ENCODE data around the gene RBPJL.

The RBPJL gene

DNA sequence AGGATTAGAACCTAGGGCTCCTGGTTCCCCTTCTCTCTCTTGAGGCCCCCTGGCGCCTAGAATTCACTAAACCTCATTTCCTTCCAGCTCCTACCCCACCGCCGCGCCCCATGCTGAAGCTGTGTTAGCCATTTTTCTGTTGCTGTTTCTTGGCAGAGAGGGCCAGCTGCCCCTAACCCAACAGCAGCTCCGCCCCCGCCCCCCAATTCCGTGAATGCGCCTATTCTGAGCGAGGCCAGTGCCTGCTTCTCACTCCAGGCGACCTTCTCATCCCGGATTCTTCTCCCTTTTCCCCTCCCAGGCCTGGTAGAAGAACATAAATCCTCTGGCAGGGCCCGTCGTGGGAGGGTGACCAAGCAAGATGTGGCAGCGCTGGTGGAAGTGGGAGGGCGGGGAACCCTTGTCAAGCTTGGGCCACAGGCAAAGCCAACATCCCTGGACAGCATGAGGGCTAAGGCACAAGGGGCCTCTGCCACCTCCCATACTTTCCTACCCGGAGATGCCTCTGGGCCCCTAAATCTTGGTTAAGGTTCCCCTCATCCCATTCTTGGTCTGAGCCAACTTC lies 518 bp downstream of the RBPJL start:
- Histone ChIP-seq H3F3A (ENCODE audit: insufficient read depth) (no peaks in the 10 kb centered on the region), H3K4me3 (ENCODE audit: insufficient read depth, low read length, poor library complexity, severe bottlenecking) (no peak overlapping the region), H2AFZ (ENCODE audit: low read depth, low read length, severe bottlenecking) (no peak overlapping the region), H4K20me1 (ENCODE audit: low read depth, low read length) (no peaks in the 10 kb centered on the region), H3K27me3 (ENCODE audit: low read length) (no peaks in the 10 kb centered on the region), H3K9ac (ENCODE audit: low read length) (no peak overlapping the region), H3K79me2 (ENCODE audit: insufficient read depth, low read length) (no peaks in the 10 kb centered on the region), H3K4me2 (ENCODE audit: low read depth, low read length, poor library complexity, severe bottlenecking) (no peak overlapping the region), H3K9me2 (replicated peaks; ENCODE audit: insufficient read depth, low read length) (no peaks in the 10 kb centered on the region), H3K27ac (ENCODE audit: low read depth, low read length) (no peak overlapping the region), H3K9me3 (ENCODE audit: insufficient read depth, low read length) (no peaks in the 10 kb centered on the region), H3K36me3 (ENCODE audit: low read length) (no peaks in the 10 kb centered on the region)
- TF ChIP-seq EZH2phosphoT487 (conservative IDR thresholded peaks at IDR 0.05; ENCODE audit: low read length) = no peak
- TF ChIP-seq, protein P1, sequence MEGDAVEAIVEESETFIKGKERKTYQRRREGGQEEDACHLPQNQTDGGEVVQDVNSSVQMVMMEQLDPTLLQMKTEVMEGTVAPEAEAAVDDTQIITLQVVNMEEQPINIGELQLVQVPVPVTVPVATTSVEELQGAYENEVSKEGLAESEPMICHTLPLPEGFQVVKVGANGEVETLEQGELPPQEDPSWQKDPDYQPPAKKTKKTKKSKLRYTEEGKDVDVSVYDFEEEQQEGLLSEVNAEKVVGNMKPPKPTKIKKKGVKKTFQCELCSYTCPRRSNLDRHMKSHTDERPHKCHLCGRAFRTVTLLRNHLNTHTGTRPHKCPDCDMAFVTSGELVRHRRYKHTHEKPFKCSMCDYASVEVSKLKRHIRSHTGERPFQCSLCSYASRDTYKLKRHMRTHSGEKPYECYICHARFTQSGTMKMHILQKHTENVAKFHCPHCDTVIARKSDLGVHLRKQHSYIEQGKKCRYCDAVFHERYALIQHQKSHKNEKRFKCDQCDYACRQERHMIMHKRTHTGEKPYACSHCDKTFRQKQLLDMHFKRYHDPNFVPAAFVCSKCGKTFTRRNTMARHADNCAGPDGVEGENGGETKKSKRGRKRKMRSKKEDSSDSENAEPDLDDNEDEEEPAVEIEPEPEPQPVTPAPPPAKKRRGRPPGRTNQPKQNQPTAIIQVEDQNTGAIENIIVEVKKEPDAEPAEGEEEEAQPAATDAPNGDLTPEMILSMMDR (IDR thresholded peaks at IDR 0.05; ENCODE audit: insufficient read depth, low read length, poor library complexity, severe bottlenecking) = no peak

DNA sequence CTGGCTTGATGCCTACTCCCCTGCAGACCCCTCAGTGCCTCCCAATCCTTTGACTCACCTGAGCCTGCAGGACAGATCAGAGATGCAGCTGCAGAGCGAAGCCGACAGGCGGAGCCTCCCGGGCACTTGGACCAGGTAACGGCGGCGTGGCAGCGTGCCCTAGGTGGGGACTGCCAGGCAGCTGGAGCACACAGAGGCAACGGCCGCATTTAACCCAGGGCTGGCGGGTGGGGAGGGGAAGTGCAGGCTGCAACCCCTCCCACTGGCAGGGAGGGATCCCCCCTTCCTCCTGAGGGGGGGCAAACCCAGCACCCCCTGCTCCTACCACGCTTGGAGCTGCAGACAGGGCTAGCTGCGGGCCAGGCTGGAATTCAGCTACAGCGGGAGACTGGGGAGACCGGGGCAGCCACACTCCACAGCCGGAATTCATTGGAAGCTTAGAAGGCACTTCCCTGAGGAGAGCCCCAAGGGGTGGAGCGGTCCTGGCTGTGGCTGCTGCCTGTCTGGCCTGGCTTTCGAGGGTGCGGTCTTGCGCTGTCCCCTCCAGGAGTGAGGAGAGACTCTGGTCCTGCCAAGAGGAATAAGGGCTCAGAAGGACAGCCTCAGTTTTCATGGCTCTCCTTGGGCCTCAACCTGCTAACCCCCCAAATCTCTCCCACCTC lies 1.6 kb downstream of the RBPJL start, which contains the start of gene MATN4:
Gene MATN4 (minus strand): TSS at position 183 of the 662 bp plus-strand sequence. CDS start 2,717 bp downstream, outside the sequence.
- H2AFZ ChIP-seq (ENCODE audit: low read depth, low read length, severe bottlenecking) = no peak within 1 kb of the TSS
- no peaks in the 10 kb centered on the region for H3K79me2 ChIP-seq (ENCODE audit: insufficient read depth, low read length)
- no peak within 1 kb of the TSS for H3K9ac ChIP-seq (ENCODE audit: low read length)
- H3K36me3 ChIP-seq (ENCODE audit: low read length) = no peaks in the 10 kb centered on the region
- H3K27ac ChIP-seq (ENCODE audit: low read depth, low read length) = no peak within 1 kb of the TSS
- no peak within 1 kb of the TSS for H3K4me2 ChIP-seq (ENCODE audit: low read depth, low read length, poor library complexity, severe bottlenecking)
- H3K4me3 ChIP-seq (ENCODE audit: insufficient read depth, low read length, poor library complexity, severe bottlenecking) = no peak within 1 kb of the TSS
- H4K20me1 ChIP-seq (ENCODE audit: low read depth, low read length) = no peaks in the 10 kb centered on the region
- H3K9me3 ChIP-seq (ENCODE audit: insufficient read depth, low read length) = no peaks in the 10 kb centered on the region
- H3K9me2 ChIP-seq (replicated peaks; ENCODE audit: insufficient read depth, low read length) = no peaks in the 10 kb centered on the region
- H3F3A ChIP-seq (ENCODE audit: insufficient read depth) = no peaks in the 10 kb centered on the region
- TF ChIP-seq, protein P1 (IDR thresholded peaks at IDR 0.05; ENCODE audit: insufficient read depth, low read length, poor library complexity, severe bottlenecking) = no peak
- TF ChIP-seq EZH2phosphoT487 (conservative IDR thresholded peaks at IDR 0.05; ENCODE audit: low read length) = no peak
- H3K27me3 ChIP-seq (ENCODE audit: low read length) = no peaks in the 10 kb centered on the region

GRCh38 chr20:45309075-45309474 lies 2.4 kb downstream of the RBPJL start:
- Histone ChIP-seq H3K36me3 (ENCODE audit: low read length) (no peaks in the 10 kb centered on the region), H3K9me2 (replicated peaks; ENCODE audit: insufficient read depth, low read length) (no peaks in the 10 kb centered on the region), H3F3A (ENCODE audit: insufficient read depth) (no peaks in the 10 kb centered on the region), H4K20me1 (ENCODE audit: low read depth, low read length) (no peaks in the 10 kb centered on the region), H3K9ac (ENCODE audit: low read length) (no peak overlapping the region), H3K27ac (ENCODE audit: low read depth, low read length) (no peak overlapping the region), H2AFZ (ENCODE audit: low read depth, low read length, severe bottlenecking) (no peak overlapping the region), H3K9me3 (ENCODE audit: insufficient read depth, low read length) (no peaks in the 10 kb centered on the region), H3K4me3 (ENCODE audit: insufficient read depth, low read length, poor library complexity, severe bottlenecking) (no peak overlapping the region), H3K4me2 (ENCODE audit: low read depth, low read length, poor library complexity, severe bottlenecking) (no peak overlapping the region), H3K79me2 (ENCODE audit: insufficient read depth, low read length) (no peaks in the 10 kb centered on the region), H3K27me3 (ENCODE audit: low read length) (no peaks in the 10 kb centered on the region)
- TF ChIP-seq, protein P1 (IDR thresholded peaks at IDR 0.05; ENCODE audit: insufficient read depth, low read length, poor library complexity, severe bottlenecking) = no peak
- no peak for TF ChIP-seq EZH2phosphoT487 (conservative IDR thresholded peaks at IDR 0.05; ENCODE audit: low read length)
